ENCODE measurements around the gene PTGES3L. TPM values are rescaled to one million over a fixed set of nuclear protein-coding genes. Genes with fewer than 3 reads are reported as not detected.
A peak's percentile ranks its signal among the peaks of the same experiment; 100 is the strongest.
"Not testable (repeated sequence)": the region's sequence is repeated elsewhere in the genome, so short reads cannot be mapped to it uniquely, and the experiment has no call there.

Gene PTGES3L
- total RNA-seq, 1 donor from 2014 or later: 51.0 TPM

DNA sequence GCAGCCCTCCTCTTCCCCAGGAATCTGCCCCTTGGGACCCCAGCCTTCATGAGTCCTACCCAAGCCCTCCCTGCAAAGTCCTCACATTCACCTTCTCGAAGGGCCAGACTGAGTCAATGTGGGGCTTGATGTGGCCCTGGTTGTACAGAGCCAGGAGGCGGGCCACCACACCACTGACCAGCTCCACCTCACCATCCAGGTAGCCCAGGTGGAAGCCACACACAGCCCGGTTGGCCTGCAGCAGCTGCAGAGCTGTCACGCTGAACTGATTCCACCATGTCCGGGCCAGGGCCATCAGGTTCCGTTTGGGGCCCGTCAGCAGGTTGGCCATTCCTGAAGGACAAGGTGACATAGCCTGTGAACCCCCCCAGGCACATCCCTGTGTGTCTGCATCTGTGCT, 36.3 kb upstream of the PTGES3L start:
- no peak for DNase-seq (ENCODE audit: missing footprints)
- intact Hi-C loops (cut with DNase I): no loop called here
- no peak for ATAC-seq

DNA sequence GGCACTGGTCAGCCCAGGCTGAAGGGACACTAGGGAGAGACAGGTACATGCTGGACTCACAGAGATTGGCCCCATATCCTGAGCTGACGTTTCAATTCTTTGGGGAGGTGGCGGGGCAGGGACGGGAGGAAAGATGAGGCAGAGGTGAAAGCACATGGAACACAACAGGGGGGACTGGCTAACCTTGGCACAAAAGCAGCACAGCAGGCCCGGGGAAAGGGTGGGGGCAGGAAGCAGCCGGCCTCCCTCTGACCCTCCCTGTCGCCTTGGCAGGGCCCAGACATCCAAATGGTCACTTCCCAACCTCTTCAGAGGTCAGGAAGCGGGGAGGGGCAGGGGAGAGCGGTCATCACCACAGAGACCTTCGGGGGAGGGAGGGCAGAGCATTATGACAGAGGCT, 35.7 kb upstream of the PTGES3L start:
- peak; percentile 37 for ATAC-seq
- DNase-seq (ENCODE audit: missing footprints): peak; percentile 84
- intact Hi-C loops (cut with DNase I): no loop called here

DNA sequence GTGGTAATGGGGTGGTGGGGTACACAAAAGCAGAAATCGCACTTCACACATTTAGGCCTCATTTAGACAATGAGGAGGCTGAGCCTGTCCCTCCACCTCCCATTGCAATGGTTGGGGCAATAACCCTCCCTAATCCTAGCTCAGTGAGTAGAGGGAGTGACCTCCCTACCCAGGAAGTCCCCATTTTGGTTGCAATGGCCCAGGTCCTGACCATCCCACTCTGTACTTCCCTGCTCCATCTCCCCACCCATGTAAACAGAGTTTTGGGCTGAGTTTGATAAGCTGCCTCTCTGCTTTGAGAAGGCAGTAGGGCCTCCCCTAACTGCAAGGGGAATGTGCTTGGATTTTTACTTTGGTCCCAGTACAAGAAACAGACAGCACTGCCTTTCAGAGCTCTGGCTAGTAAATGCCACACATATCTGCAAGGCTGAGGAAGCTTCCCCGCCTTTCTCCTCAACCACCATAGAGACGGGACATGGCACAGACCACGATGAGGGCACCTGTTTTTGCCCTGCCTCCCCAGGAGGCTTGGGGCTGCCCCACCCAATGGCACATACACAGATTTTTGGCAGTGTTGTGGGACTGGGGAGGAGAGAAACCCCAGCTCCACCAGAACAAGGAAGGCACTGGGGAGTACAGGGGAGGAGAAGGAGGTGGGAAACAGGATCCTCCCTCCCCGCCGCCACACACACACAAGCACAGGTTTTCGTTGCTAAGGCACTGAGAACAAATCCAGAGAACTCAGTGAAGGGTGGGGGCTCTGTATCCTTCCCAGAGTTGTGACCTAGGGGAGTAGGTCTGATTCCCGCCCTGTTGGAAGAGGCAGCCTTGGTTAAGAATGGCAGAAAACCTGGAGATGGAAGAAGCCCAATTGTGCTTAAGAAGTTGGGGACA, 35.0 kb upstream of the PTGES3L start:
- ATAC-seq (no peak), DNase-seq (ENCODE audit: missing footprints) (no peak)
- intact Hi-C loops (cut with DNase I): no loop called here

GRCh38 chr17:43014020-43014648, 34.3 kb upstream of the PTGES3L start:
- intact Hi-C loops (cut with DNase I): no loop called here
- no peak for ATAC-seq
- no peak for DNase-seq (ENCODE audit: missing footprints)

GRCh38 chr17:43013296-43013695, 33.4 kb upstream of the PTGES3L start:
- ATAC-seq (no peak), DNase-seq (ENCODE audit: missing footprints) (no peak)
- intact Hi-C loops (cut with DNase I): no loop called here

DNA sequence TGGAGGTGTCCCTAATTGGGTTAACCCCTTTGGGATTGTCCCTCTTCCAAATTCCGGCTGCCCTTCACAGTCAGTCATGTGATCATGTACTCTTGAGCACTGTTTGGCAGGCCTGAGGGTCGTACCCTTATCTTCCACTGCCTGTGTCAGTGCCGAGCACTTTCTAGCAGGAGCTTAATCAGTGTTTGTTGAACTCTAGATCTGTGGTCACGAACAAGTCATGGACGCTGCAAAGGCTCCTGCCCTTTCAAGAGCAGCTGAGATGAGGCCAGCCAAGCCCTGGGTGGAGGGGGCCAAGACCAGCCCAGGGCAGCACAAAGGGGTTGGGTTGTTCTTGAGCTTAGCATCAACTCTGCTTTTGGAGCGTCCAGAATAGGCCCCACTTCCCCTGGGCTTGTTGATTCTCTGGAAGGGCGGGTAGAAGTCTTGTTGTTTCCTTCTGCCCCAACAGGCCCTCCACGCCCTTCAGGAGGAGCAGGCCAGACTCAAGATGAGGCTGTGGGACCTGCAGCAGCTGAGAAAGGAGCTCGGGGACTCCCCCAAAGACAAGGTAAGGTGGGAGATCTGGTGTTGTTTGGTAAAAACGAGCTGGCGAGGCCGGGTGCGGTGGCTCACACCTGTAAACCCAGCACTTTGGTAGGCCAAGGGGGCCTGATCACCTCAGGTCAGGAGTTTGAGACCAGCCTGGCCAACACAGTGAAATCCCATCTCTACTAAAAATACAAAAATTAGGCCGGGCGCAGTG, 32.0 kb upstream of the PTGES3L start:
- intact Hi-C loops (cut with DNase I): no loop called here
- ATAC-seq (peak; percentile 41), DNase-seq (ENCODE audit: missing footprints) (no peak)

GRCh38 chr17:43010667-43011308, 30.9 kb upstream of the PTGES3L start:
- intact Hi-C loops (cut with DNase I): no loop called here
- no peak for ATAC-seq

GRCh38 chr17:43006639-43007551, 27.0 kb upstream of the PTGES3L start, which contains the start of gene IFI35:
Gene IFI35 (plus strand): TSS chr17:43006784. CDS start chr17:43006948, 164 bp downstream.
- intact Hi-C loops (cut with DNase I): no loop called here
- ATAC-seq: peak; percentile 92

More at GRCh38 chr17:43010667-43011308, 30.9 kb upstream of the PTGES3L start:
- no peak for DNase-seq (ENCODE audit: missing footprints)

GRCh38 chr17:43003542-43004172, 23.8 kb upstream of the PTGES3L start:
- DNase-seq (ENCODE audit: missing footprints): no peak
- intact Hi-C loops (cut with DNase I): no loop called here
- no peak for ATAC-seq

More at GRCh38 chr17:43006639-43007551, 27.0 kb upstream of the PTGES3L start, which contains the start of gene IFI35:
- DNase-seq (ENCODE audit: missing footprints): peak; percentile 92

- intact Hi-C loops (cut with DNase I); DNase-seq (ENCODE audit: missing footprints); ATAC-seq: not testable (repeated sequence)
These were observed 21.0 kb upstream of the PTGES3L start for GRCh38 chr17:43000894-43001293.

- intact Hi-C loops (cut with DNase I): loop anchor here (5.0 kb wide), 1 partner anchor 157 kb away; the partner anchor contains the start of gene AOC2
- no peak for DNase-seq (ENCODE audit: missing footprints)
- ATAC-seq: no peak
These were observed 19.2 kb upstream of the PTGES3L start for GRCh38 chr17:42999003-42999525.

- DNase-seq (ENCODE audit: missing footprints) (peak; percentile 99), ATAC-seq (peak; percentile 98)
- intact Hi-C loops (cut with DNase I): loop anchor here (1.0 to 5.0 kb wide), 2 partner anchors 18 to 156 kb away; partner anchors contain the start of genes AOC2, PTGES3L and RUNDC1
These were observed 18.4 kb upstream of the PTGES3L start, which contains the start of gene RPL27 for GRCh38 chr17:42997984-42998938. Gene RPL27 (plus strand): TSS chr17:42998419. CDS start chr17:42998751, 332 bp downstream.

GRCh38 chr17:42997390-42997983, 17.6 kb upstream of the PTGES3L start:
- intact Hi-C loops (cut with DNase I): loop anchor here (5.0 kb wide), 1 partner anchor 155 kb away; the partner anchor contains the start of gene AOC2
- ATAC-seq: no peak

DNA sequence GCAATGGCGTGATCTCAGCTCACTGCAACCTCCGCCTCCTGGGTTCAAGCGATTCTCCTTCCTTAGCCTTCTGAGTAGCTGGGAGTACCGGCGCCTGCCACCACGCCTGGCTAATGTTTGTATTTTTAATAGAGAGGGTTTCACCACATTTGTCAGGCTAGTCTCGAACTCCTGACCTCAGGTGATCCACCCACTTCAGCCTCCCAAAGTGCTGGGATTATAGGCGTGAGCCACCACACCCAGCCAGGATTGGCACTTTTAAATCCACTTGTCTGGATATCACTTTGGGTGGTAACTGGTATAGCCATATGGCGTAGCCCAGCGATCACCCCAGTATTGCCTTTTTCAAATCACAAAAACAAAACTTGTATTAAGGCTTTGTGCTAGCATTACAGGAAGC, 14.0 kb upstream of the PTGES3L start:
- intact Hi-C loops (cut with DNase I); DNase-seq (ENCODE audit: missing footprints): not testable (repeated sequence)

More at GRCh38 chr17:42997390-42997983, 17.6 kb upstream of the PTGES3L start:
- DNase-seq (ENCODE audit: missing footprints): no peak

DNA sequence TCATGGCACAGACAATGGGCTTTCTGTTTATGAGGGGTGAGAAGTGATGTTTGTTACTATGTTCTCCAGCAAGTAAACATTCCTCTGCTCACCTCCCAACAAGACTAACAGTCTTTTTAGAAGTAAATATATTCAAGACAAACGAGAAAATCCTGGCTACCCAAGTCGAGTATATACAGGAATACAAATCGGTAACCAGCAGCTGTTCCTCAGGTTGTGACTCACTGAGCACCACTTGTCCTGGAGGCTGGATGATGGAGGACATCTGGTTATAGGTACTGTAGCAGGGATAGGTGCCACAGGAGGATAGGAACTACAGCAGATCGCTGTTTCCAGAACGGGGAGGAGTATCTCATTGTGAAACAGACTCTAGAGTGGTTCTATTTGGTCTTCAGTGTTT, 13.0 kb upstream of the PTGES3L start:
- no peak for DNase-seq (ENCODE audit: missing footprints)
- ATAC-seq: no peak
- intact Hi-C loops (cut with DNase I): no loop called here

More for the DNA sequence above, 14.0 kb upstream of the PTGES3L start:
- not testable (repeated sequence) for ATAC-seq
